Nephron (organoid): ENCODE measurements around the gene GYS2.

Experiments
- H3K27ac Mint-ChIP-seq, 3 experiments: 2 replicates each; pipeline ENCODE4 v1.8.0; 2020; ENCODE audit warnings: mixed read lengths in 3 of 3, mild to moderate bottlenecking in 2 of 3, moderate library complexity in 1 of 3
- H3K27me3 Mint-ChIP-seq: 2 replicates; pipeline ENCODE4 v1.8.0; 2021; ENCODE audit warnings: low read depth, mild to moderate bottlenecking, moderate library complexity, mixed read lengths
- H3K36me3 Mint-ChIP-seq: 2 replicates; pipeline ENCODE4 v1.8.0; 2020; ENCODE audit warnings: low read depth, mixed read lengths
- H3K4me1 Mint-ChIP-seq: 2 replicates; pipeline ENCODE4 v1.8.0; 2020; ENCODE audit warnings: mixed read lengths
- H3K4me3 Mint-ChIP-seq, 3 experiments: 2 replicates each; pipeline ENCODE4 v1.8.0; 2020; ENCODE audit warnings: mild to moderate bottlenecking in 3 of 3, mixed read lengths in 3 of 3, moderate library complexity in 2 of 3
- H3K9me3 Mint-ChIP-seq: 2 replicates; pipeline ENCODE4 v1.8.0; 2020; ENCODE audit warnings: mixed read lengths
- CTCF ChIP-seq, 3 experiments: fragments of 200-600 bp; sonication (generic); IDR thresholded peaks; one replicate each; pipeline ENCODE4 v1.5.0; 2021; ENCODE audit warnings: antibody characterized with exemption in 3 of 3; ENCODE audit not compliant: unreplicated experiment in 3 of 3

Gene GYS2

DNA sequence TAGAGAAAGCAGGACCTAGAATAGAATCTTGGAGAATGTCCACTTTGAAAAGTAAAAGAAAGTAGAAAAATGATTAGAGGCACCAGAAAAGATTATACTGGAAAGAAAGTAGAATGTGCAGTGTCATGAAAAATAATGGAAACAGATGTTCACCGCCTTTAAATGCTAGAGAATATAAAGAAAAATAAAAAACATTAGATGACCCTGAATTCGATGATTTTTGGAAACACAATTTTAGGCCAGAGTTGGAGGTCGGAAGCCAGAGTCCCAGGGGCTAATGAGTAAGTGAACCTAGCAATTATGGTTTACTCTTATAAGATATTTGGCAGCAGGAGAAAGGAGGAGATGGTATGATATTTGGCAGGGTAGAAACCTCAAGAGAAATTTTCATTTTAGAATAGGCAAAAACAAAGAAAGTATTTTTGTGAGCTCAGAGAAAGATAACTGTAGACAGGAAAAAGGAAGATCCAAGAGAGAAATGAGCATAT lies 37.7 kb downstream of the GYS2 start:
- Mint-ChIP-seq H3K27ac (no peak overlapping the region), H3K27me3 (no peaks in the 10 kb centered on the region), H3K4me1 (peaks cover 7% of the 10 kb centered on the region), H3K9me3 (no peaks in the 10 kb centered on the region), H3K36me3 (no peaks in the 10 kb centered on the region), H3K4me3 (no peak overlapping the region)
- TF ChIP-seq CTCF (IDR thresholded peaks at IDR 0.05; ENCODE audit: unreplicated experiment in 3 of 3), result no peak

DNA sequence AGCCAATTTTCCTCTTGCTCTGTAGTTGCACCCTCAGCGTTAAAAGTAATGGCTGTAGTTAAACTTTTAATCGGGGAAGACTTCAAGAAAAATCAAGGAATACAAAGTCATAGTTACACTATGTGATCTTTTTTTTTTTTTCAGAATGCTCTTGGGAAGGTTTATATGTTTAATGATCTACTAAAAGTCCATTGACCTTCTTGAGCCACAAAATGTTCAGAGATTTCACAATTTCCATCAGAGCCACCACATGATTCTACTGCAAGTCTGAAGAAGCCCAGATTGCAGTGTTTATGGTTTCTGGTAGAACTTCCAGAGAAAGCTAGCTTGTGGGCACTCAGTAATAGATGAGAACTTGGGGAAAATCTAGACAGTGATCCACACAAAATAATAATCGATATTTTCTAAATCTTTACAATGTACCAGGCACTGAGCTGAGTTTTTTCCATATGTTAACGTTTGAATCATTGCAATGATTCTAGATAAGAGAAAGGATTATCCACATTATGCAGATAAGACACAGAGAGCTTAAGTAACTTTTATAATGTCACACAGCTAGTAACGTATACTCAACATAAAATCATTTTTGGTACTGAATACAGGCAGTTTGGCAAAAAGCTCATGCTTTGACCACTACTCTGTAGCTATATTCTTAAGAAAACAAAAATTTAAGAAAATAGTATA lies 38.3 kb downstream of the GYS2 start:
- Mint-ChIP-seq H3K27ac (peak overlapping the region in 2 of 3 experiments; percentile 71 to 77), H3K4me1 (peaks cover 7% of the 10 kb centered on the region), H3K36me3 (no peaks in the 10 kb centered on the region), H3K4me3 (no peak overlapping the region), H3K27me3 (no peaks in the 10 kb centered on the region), H3K9me3 (no peaks in the 10 kb centered on the region)
- TF ChIP-seq CTCF (IDR thresholded peaks at IDR 0.05; ENCODE audit: unreplicated experiment in 3 of 3), result no peak

DNA sequence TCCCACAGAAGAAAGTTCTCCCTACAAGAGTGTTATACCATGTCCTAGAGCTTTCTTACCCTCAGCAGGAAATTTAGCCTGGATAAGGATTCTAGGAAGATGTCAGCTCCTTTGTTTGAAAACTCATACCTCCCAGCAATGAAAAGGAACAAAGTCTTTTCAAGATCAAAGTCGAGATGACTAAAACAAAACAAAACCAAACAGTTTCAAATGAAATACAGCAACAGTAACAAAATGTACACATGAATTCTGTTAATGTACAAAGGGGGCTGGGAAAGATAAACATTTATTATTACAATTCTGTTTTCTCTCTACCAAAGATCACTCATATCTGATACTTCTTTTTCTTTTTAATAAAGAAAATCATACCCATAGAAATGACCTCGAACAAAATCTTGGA lies 41.8 kb downstream of the GYS2 start:
- Mint-ChIP-seq H3K4me3 (no peak overlapping the region), H3K27ac (no peak overlapping the region), H3K9me3 (no peaks in the 10 kb centered on the region), H3K36me3 (no peaks in the 10 kb centered on the region), H3K27me3 (no peaks in the 10 kb centered on the region), H3K4me1 (peaks cover 8% of the 10 kb centered on the region)
- TF ChIP-seq CTCF (IDR thresholded peaks at IDR 0.05; ENCODE audit: unreplicated experiment in 3 of 3), result no peak

DNA sequence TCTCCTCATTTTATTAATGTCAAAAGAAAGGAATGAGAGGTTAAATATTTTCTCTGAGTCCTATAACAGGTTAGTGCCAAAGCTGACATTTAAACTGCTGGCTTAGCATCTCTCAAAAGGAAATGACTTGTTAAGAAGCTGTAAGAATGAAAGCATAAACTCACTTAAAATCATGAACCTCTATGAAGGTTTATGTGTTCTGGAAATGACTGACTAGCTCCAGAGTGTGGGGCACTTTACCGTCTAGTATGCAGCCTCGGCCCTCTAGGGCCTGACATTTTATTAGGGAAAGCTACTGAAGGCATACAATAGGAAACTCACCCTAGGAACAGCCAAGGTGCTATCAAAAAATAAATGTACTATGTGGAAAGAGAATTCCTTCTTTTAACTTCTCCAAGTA lies 43.5 kb downstream of the GYS2 start:
- Mint-ChIP-seq H3K4me3 (no peak overlapping the region), H3K27me3 (no peaks in the 10 kb centered on the region), H3K4me1 (peaks cover 8% of the 10 kb centered on the region), H3K36me3 (no peaks in the 10 kb centered on the region), H3K9me3 (no peaks in the 10 kb centered on the region), H3K27ac (no peak overlapping the region)
- no peak for TF ChIP-seq CTCF (IDR thresholded peaks at IDR 0.05; ENCODE audit: unreplicated experiment in 3 of 3)

DNA sequence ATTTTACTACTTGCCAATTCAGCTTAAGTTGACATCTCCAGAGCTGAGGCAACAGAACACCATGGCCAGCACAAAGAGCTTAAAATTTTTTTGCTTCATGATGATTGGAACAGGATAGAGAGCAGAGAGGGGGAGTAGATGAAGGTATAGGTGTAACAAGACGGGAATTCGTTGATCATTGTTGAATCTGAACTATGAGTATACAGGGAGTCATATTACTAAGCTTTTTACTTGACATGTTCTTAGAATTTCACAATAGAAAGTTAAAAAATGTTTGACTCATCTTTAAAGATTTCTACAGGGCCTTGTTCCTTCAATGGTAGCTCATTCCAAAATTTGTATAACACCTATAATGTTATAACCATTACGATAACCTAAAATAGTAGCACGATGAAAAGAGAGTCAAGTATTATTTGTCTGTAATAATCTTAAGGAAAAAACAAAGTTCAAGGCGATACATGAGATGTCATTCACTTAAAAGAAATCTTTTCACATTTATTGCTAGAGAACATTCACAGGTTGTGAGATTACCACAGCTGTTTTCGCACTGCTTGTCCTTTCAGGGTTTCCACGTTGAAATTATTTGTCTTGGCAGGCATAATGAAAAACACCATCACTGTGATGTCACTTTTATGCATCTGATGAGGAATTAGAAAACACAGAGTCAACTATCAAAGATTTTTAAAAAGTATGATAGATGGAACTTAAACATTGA lies 44.6 kb downstream of the GYS2 start:
- Mint-ChIP-seq H3K4me1 (peaks cover 14% of the 10 kb centered on the region), H3K9me3 (no peaks in the 10 kb centered on the region), H3K4me3 (no peak overlapping the region), H3K27ac (no peak overlapping the region), H3K36me3 (no peaks in the 10 kb centered on the region), H3K27me3 (no peaks in the 10 kb centered on the region)
- no peak for TF ChIP-seq CTCF (IDR thresholded peaks at IDR 0.05; ENCODE audit: unreplicated experiment in 3 of 3)
